Stomach (tissue), 9 donors: ENCODE data around the gene TGOLN2. TPM values are rescaled to one million over a fixed set of nuclear protein-coding genes. Genes with fewer than 3 reads are reported as not detected.

Experiments used
- DNase-seq, 2 donors: peaks; one replicate each; pipeline versions ENCODE4 v3.0.0 to v3.0.0-alpha.2; 2013 to 2019
- H3K27ac ChIP-seq, 5 donors: fragments of 200-600 bp in 4 of 5; sonication (generic) in 4 of 5; one replicate each; pipeline ENCODE4 v1.5.1; 2013 to 2019; ENCODE audit warnings: mild to moderate bottlenecking in 1 of 5, moderate library complexity in 1 of 5
- H3K27me3 ChIP-seq, 3 donors: fragments of 200-600 bp; sonication (generic); one replicate each; pipeline ENCODE4 v1.5.1; 2017 to 2019; ENCODE audit warnings: mixed run types in 1 of 3
- H3K36me3 ChIP-seq, 4 donors: fragments of 200-600 bp; sonication (generic); 1 replicate in 3 of 4; 2 replicates in 1 of 4; pipeline ENCODE4 v1.5.1; 2016 to 2019
- H3K4me1 ChIP-seq, 4 donors: fragments of 200-600 bp; sonication (generic); one replicate each; pipeline ENCODE4 v1.5.1; 2016 to 2019
- H3K4me3 ChIP-seq, 4 donors: fragments of 200-600 bp; sonication (generic) in 3 of 4; one replicate each; pipeline ENCODE4 v1.5.1; 2016 to 2019; ENCODE audit warnings: mild to moderate bottlenecking in 1 of 4
- H3K9me3 ChIP-seq, 4 donors: fragments of 200-600 bp; sonication (generic); one replicate each; pipeline ENCODE4 v1.5.1; 2016 to 2019
- EP300 ChIP-seq: sonication (generic); formaldehyde crosslinking; IDR thresholded peaks from one replicate; pipeline ENCODE4 v1.6.1; 2017; ENCODE audit warnings: antibody characterized with exemption
- POLR2A ChIP-seq, 4 donors: fragments of 450-650 bp; IDR thresholded peaks; one replicate each; pipeline ENCODE4 v1.6.1; 2016; ENCODE audit warnings: antibody characterized with exemption in 4 of 4, control low read depth in 2 of 4, mild to moderate bottlenecking in 1 of 4, moderate library complexity in 1 of 4
- POLR2AphosphoS5 ChIP-seq, 3 donors: sonication (generic); formaldehyde crosslinking; IDR thresholded peaks; one replicate each; pipeline ENCODE4 v1.6.1; 2016; ENCODE audit warnings: antibody characterized with exemption in 3 of 3
- WGBS, 5 donors: extraction: QIAGEN DNeasy Blood & Tissue Kit in 3 of 5; methylation state at CpG; one replicate each; pipeline versions ENCODE4 v1.1.5 to v1.1.7; 2013 to 2018; 5-methylcytosine and 5-hydroxymethylcytosine counted together
- intact Hi-C: fragments of 100-400 bp; cut with DNase I; formaldehyde crosslinking; loops from one replicate; pipeline ENCODE4 v1.15.1; 2023; ENCODE audit warnings: low total_unique reads
- polyA plus RNA-seq, 3 donors: library from polyadenylated mRNA; stranded (reverse); fragments of 200-250 nt; gene quantifications; one replicate each; pipeline ENCODE4 v1.2.3, GENCODE V29; 2013
- total RNA-seq, 5 donors: library from RNA; depleted of rRNA; stranded (reverse); fragments of >200 nt; gene quantifications; one replicate each; pipeline versions ENCODE4 v1.1.0 to v1.2.3, GENCODE V29; 2014 to 2016
- TF ChIP-seq, protein P1 (sequence below), 7 experiments: fragments of 450-650 bp in 4 of 7; fragments of 200-600 bp in 3 of 7; sonication (generic) in 3 of 7; IDR thresholded peaks; one replicate each; pipeline ENCODE4 v1.5.1; 2016 to 2019; ENCODE audit warnings: antibody characterized with exemption in 7 of 7, control low read depth in 2 of 7, mild to moderate bottlenecking in 1 of 7
- donor health status: healthy with polysubstance abuse.
- donor health status: Bipolar disorder and iron deficiency.
- donor health status: healthy.

TGOLN2 gene
- total and polyA plus RNA-seq, 8 donors = 10.8 to 232 (median 105) TPM

DNA sequence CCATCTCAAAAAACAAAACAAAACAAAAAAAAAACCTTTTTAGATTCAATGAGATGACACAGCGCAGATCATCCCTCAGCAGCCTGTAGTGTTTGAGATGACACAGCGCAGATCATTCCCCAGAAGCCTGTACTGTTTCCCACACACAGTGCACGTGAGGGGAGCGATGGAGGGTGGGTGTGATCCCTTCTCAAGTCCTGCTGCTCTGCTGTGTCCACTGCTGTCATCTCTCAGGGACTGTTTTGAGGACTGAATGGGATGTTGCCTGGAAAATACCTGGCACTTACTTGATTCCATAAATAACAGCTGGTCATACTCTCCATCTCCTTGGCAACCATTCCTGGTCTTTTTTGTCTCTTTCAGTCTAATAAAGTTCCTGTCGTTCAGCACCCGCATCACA, 25.7 kb downstream of the TGOLN2 start:
- Histone ChIP-seq H3K4me3 (no peak overlapping the region), H3K9me3 (no peaks in the 10 kb centered on the region), H3K27me3 (no peaks in the 10 kb centered on the region), H3K27ac (no peak overlapping the region), H3K4me1 (peaks cover 0 to 9% (median 5%) of the 10 kb centered on the region in 4 donors), H3K36me3 (peaks cover 0 to 49% (median 34%) of the 10 kb centered on the region in 4 donors)
- intact Hi-C loops = no loop called here
- TF ChIP-seq, protein P1, sequence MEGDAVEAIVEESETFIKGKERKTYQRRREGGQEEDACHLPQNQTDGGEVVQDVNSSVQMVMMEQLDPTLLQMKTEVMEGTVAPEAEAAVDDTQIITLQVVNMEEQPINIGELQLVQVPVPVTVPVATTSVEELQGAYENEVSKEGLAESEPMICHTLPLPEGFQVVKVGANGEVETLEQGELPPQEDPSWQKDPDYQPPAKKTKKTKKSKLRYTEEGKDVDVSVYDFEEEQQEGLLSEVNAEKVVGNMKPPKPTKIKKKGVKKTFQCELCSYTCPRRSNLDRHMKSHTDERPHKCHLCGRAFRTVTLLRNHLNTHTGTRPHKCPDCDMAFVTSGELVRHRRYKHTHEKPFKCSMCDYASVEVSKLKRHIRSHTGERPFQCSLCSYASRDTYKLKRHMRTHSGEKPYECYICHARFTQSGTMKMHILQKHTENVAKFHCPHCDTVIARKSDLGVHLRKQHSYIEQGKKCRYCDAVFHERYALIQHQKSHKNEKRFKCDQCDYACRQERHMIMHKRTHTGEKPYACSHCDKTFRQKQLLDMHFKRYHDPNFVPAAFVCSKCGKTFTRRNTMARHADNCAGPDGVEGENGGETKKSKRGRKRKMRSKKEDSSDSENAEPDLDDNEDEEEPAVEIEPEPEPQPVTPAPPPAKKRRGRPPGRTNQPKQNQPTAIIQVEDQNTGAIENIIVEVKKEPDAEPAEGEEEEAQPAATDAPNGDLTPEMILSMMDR (IDR thresholded peaks at IDR 0.05) = no peak
- TF ChIP-seq POLR2AphosphoS5 (IDR thresholded peaks at IDR 0.05) (no peak), EP300 (no peak), POLR2A (IDR thresholded peaks at IDR 0.05) (no peak)
- DNase-seq = peak in 1 of 2 donors; percentile 39
- 78 to 93% (median 90%) methylated on average over 6 of the region's 6 CpGs for WGBS, 5 donors

DNA sequence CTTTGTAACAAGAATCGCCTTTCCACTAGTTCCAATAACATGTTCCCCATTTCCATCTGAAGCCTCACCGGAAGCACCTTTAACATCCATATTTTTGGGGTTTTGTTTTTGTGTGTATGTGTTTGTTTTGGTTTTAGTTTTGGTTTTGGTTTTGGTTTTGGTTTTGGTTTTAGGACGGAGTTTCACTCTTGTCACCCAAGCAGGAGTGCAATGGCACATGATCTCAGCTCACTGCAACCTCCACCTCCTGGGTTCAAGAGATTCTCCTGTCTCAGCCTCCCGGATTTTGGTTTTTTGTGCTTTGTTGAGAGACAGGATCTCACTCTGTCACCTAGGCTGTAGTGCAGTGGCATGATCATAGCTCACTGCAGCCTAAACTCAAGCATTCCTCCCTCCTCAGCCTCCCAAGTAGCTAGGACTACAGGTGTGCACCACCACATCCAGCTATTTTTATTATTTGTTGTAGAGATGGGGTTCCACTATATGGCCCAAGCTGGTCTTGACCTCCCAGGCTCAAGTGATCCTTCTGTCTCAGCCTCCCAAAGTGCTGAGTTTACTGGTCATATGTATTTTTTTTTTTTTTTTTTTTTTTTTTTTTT, 36.3 kb downstream of the TGOLN2 start:
- WGBS, 5 donors = 69 to 76% (median 71%) methylated on average over 4 of the region's 4 CpGs
- Histone ChIP-seq H3K36me3 (no peaks in the 10 kb centered on the region), H3K4me1 (peaks cover 0 to 11% (median 0%) of the 10 kb centered on the region in 4 donors), H3K27ac (peak overlapping the region in 1 of 5 donors; percentile 38), H3K9me3 (no peaks in the 10 kb centered on the region), H3K27me3 (no peaks in the 10 kb centered on the region), H3K4me3 (no peak overlapping the region)
- intact Hi-C loops = no loop called here
- DNase-seq = no peak
- TF ChIP-seq POLR2A (IDR thresholded peaks at IDR 0.05) = no peak
- no peak for TF ChIP-seq POLR2AphosphoS5 (IDR thresholded peaks at IDR 0.05)
- TF ChIP-seq, protein P1 (IDR thresholded peaks at IDR 0.05) = no peak
- no peak for TF ChIP-seq EP300

DNA sequence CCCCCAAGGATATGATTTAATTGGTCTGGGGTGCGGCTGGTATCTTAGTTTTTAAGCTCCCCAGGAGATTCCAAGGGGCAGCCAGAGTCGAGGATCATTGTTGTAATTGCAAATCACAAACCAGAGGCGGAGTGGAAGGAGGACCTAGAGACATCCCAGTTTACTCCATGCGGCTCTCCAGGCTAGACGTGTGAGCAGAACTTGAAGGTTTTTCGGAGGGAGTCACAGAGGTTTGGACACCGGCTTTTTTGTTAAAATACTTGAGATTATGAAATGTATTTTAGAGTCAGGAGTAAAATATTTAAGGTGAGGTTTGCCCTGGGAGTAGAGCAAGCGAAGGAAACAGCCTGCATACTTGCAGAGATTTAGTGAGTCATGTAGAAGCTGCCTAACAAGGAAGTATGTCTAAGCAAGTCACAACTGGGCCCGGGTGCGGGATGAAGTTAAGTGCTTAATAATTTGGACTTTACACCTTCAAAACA, 39.5 kb downstream of the TGOLN2 start:
- intact Hi-C loops = no loop called here
- 48 to 71% (median 54%) methylated on average over 10 of the region's 10 CpGs for WGBS, 5 donors
- Histone ChIP-seq H3K4me1 (peaks cover 0 to 19% (median 6%) of the 10 kb centered on the region in 4 donors), H3K36me3 (no peaks in the 10 kb centered on the region), H3K4me3 (no peak overlapping the region), H3K27ac (peak overlapping the region in 2 of 5 donors; percentile 54 to 55), H3K27me3 (no peaks in the 10 kb centered on the region), H3K9me3 (no peaks in the 10 kb centered on the region)
- TF ChIP-seq, protein P1 (IDR thresholded peaks at IDR 0.05) = no peak
- TF ChIP-seq POLR2AphosphoS5 (IDR thresholded peaks at IDR 0.05) = no peak
- no peak for TF ChIP-seq POLR2A (IDR thresholded peaks at IDR 0.05)
- no peak for TF ChIP-seq EP300
- peak; percentile 57 to 78 for DNase-seq

DNA sequence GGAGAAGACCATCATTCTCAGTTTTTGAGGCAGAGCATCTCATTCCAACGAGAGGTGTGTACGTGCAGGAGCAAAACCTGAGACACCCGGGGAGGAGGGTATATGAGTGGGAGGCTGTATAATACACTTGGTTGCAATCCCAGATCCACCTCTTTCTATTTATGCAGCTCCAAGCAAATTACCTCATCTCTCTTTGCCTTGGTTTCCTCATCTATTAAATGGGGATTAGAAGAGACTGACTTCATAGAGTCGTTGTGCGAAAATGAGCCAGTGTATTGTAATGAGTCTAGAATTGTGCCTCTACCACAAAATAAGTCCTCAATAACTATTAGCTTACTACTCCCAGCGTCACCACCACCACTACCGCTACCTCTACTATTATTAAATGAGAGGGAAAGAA, 40.1 kb downstream of the TGOLN2 start:
- WGBS, 5 donors = 87 to 98% (median 93%) methylated on average over 7 of the region's 7 CpGs
- no peaks in the 10 kb centered on the region for H3K27me3 ChIP-seq
- H3K4me1 ChIP-seq = peaks cover 0 to 19% (median 6%) of the 10 kb centered on the region in 4 donors
- H3K27ac ChIP-seq = peak overlapping the region in 2 of 5 donors; percentile 54 to 55
- H3K4me3 ChIP-seq = no peak overlapping the region
- no peaks in the 10 kb centered on the region for H3K36me3 ChIP-seq
- no peaks in the 10 kb centered on the region for H3K9me3 ChIP-seq
- no peak for DNase-seq
- no peak for TF ChIP-seq POLR2A (IDR thresholded peaks at IDR 0.05)
- intact Hi-C loops = no loop called here

DNA sequence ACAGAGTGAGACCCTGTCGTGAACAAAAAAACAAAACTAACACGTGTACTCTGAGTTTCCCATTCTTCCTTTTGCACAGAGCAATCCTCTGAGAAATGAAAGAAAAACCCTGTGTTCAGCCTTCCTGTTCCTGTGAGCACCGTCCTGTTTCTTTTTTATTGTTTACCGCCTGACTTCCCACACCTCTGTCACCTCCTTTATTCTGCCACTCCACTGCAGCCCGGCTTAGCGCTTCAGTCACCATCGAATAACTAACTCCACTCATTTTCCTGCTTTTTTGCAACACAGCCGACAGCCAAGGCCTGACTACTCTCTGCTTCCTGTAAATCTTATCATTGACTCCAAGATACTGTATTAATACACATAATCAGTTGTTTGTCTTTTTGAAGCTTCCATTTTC, 40.9 kb downstream of the TGOLN2 start:
- Histone ChIP-seq H3K4me1 (peaks cover 0 to 23% (median 6%) of the 10 kb centered on the region in 4 donors), H3K4me3 (no peak overlapping the region), H3K27ac (no peak overlapping the region), H3K27me3 (no peaks in the 10 kb centered on the region), H3K36me3 (no peaks in the 10 kb centered on the region), H3K9me3 (no peaks in the 10 kb centered on the region)
- intact Hi-C loops = no loop called here
- 48 to 61% (median 57%) methylated on average over 8 of the region's 8 CpGs for WGBS, 5 donors
- TF ChIP-seq POLR2A (IDR thresholded peaks at IDR 0.05) = no peak
- no peak for TF ChIP-seq POLR2AphosphoS5 (IDR thresholded peaks at IDR 0.05)
- TF ChIP-seq, protein P1 (IDR thresholded peaks at IDR 0.05) = no peak
- TF ChIP-seq EP300 = no peak
- DNase-seq = no peak
